Measurements from ENCODE around the gene ZDHHC20.

ZDHHC20 gene

DNA sequence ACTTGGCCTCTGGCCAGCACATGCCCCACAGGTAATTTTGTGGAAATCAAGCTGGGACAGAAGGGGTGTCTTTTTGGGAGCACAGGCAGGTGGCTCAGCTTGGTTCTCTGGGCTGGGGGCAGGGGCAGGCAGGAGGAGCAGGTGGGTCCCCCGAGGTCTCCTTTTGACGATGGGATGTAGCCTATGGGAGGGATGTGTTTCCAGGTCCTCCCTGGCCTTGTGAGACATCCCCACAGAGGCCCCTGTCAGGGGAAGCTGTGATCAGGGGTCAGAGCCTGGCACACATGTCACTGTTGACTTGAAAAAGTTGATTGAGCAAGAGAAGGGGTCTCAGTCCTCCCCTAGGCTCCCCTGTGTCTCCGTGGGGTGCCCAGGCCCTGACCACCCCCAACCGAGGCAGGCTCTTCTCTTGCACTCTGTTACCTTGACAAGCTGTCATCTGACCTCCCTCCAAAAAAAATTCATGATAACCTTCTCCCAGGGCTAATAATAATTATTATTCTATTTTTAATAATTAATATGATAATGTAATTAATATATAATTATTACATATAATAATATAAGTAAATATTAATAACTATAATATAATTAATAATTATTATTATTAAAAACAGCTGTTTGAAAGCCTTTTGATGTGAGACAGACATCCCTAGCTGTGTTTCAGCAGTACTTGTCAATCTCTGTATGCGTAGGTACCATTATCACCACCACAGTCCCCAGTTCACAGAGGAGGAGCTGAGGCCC, 116.2 kb downstream of the ZDHHC20 start:
- Histone ChIP-seq H3K27ac (ENCODE audit: low read depth, low read length, severe bottlenecking) (no peak overlapping the region), H3K36me3 (ENCODE audit: control insufficient read depth, insufficient read depth, low read length) (no peaks in the 10 kb centered on the region), H3K9me3 (ENCODE audit: control insufficient read depth, low read length) (no peaks in the 10 kb centered on the region), H3K4me1 (ENCODE audit: control insufficient read depth, insufficient read depth, low read length, poor library complexity, severe bottlenecking) (no peaks in the 10 kb centered on the region), H3K4me3 (ENCODE audit: extremely low read depth, insufficient read depth, low read length, poor library complexity, severe bottlenecking) (no peak overlapping the region)
- 80 to 83% methylated on average over 3 of the region's 5 CpGs for WGBS, 2 experiments (ENCODE audit: insufficient coverage in 2 of 2)

DNA sequence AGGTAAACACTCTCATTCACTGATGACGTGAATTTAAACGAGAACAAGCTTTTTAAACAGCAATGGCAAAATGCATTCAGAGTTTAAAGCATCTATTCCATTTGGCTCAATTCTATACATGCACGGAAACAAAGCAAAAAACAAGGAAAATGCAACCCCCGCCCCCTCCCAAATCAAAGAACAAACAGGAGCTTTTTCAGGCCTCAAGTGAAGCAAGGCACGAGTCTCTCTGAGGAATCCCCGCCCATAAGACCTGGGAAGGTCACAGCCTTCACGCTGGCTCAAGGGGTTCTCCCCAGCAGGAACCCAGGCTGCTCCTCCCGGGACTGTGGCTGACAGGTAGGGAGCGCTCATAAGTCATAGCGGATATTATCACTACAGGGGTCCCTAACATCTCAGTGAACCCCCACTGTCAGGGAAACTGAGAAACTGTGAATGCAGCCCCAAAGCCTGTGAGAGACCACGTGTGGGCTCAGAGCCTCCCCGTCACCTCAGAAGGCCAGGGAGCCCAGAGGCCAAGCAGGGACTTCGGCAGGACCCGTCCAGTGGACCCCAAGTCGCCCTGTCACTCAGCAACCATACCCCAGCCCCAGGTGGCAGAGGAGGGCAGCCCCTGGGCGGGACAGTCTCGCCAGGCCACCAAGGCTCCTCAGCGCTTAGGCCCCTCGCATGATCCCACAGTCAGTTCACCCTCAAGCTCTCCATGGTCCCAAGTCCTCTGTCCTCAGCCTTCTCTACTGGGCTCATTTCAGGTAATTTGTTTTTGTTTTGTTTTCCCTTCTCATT, 117.3 kb downstream of the ZDHHC20 start:
- Histone ChIP-seq H3K36me3 (ENCODE audit: control insufficient read depth, insufficient read depth, low read length) (no peaks in the 10 kb centered on the region), H3K4me1 (ENCODE audit: control insufficient read depth, insufficient read depth, low read length, poor library complexity, severe bottlenecking) (no peaks in the 10 kb centered on the region), H3K4me3 (ENCODE audit: extremely low read depth, insufficient read depth, low read length, poor library complexity, severe bottlenecking) (no peak overlapping the region), H3K9me3 (ENCODE audit: control insufficient read depth, low read length) (no peaks in the 10 kb centered on the region), H3K27ac (ENCODE audit: low read depth, low read length, severe bottlenecking) (no peak overlapping the region)
- WGBS, 2 experiments (ENCODE audit: insufficient coverage in 2 of 2) = 84% methylated on average over 16 of the region's 19 CpGs

DNA sequence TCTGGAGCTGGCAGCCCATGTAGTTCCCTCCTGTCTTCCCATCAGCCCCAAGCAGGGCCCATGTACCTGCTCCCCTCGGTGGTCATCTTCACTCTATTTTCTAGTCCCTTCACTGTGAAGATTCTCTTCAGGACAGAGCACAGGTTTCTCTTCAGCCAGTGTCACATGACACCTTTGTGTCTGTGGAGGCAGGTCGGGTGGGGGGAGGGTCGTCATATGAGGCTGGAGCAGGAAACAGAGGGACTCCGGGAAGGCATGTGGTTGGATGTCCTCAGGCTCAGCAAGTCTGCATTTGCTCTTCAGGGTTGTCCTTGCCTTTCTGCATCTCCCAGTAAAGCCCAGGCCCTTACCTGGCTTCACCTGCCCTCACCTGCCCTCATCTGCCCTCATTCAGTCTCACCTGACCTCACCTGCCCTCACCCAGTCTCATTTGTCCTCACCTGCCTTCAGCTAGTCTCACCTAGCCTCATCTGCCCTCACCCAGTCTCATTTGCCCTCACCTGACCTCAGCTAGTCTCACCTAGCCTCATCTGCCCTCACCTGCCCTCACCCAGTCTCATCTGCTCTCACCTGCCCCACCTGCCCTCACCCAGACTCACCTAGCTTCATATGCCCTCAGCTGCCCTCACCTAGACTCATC, 120.3 kb downstream of the ZDHHC20 start:
- Histone ChIP-seq H3K4me3 (ENCODE audit: extremely low read depth, insufficient read depth, low read length, poor library complexity, severe bottlenecking) (no peak overlapping the region), H3K9me3 (ENCODE audit: control insufficient read depth, low read length) (no peaks in the 10 kb centered on the region), H3K4me1 (ENCODE audit: control insufficient read depth, insufficient read depth, low read length, poor library complexity, severe bottlenecking) (no peaks in the 10 kb centered on the region), H3K27ac (ENCODE audit: low read depth, low read length, severe bottlenecking) (no peak overlapping the region), H3K36me3 (ENCODE audit: control insufficient read depth, insufficient read depth, low read length) (no peaks in the 10 kb centered on the region)
- 0 to 31% methylated on average over 1 to 4 of the region's 4 CpGs for WGBS, 2 experiments (ENCODE audit: insufficient coverage in 2 of 2)

DNA sequence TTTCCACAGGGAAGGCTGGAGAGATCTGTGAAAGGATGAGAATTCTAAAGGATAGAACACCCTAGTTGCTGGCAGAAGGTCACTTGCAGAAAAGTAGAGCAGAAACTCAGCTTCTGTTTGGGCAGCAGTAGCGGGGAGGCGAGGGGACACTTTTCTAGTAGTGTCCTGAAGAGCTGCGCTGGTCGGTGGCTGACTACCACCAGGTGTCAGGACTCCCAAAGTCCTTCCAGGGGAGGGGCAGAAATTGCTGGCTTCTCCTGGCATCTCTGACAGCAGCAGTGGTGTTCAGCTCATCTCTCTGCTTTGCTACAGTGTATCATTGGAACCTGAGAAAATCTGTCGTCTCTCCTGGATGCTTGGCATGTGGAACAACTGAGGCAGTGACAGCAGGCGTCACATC, 120.9 kb downstream of the ZDHHC20 start:
- Histone ChIP-seq H3K36me3 (ENCODE audit: control insufficient read depth, insufficient read depth, low read length) (no peaks in the 10 kb centered on the region), H3K4me3 (ENCODE audit: extremely low read depth, insufficient read depth, low read length, poor library complexity, severe bottlenecking) (no peak overlapping the region), H3K27ac (ENCODE audit: low read depth, low read length, severe bottlenecking) (no peak overlapping the region), H3K9me3 (ENCODE audit: control insufficient read depth, low read length) (no peaks in the 10 kb centered on the region), H3K4me1 (ENCODE audit: control insufficient read depth, insufficient read depth, low read length, poor library complexity, severe bottlenecking) (no peaks in the 10 kb centered on the region)
- 73 to 74% methylated on average over 6 of the region's 6 CpGs for WGBS, 2 experiments (ENCODE audit: insufficient coverage in 2 of 2)

DNA sequence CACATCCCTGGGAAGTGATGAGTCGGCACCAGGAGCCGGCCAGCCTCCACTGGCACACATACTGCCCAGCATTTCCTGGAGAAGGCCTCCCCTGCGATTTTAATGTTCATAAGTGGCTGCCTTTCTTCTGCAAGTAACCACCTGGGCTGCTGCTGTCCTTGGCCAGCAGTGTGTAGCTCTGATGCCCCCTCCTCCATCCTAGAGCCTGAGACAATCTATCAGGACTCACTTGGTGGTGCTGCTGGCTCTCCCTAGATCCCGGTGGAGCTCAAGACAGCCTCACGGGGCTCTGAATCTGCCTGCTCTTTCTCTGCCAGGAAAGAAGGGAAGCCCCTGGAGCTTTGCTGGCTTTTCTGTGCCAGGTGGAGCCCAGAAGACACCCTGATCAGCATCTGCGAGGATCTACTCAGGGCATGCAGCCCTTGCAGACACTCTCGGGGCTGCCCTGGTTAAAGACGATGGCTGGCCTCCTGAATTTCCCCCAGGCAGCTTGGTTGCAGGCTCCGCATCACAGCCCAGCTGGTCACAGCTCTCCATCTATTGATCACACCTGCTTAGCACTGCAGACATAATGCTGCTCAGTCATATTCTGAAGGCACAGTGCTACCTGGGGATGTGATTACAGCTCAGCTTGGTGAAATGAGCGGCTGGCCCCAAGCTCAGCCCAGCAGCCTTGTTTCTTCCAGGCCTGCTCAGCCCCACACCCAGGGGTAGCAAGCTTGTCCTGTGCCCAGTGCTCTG, 122.3 kb downstream of the ZDHHC20 start:
- 74 to 82% methylated on average over 9 to 10 of the region's 10 CpGs for WGBS, 2 experiments (ENCODE audit: insufficient coverage in 2 of 2)

DNA sequence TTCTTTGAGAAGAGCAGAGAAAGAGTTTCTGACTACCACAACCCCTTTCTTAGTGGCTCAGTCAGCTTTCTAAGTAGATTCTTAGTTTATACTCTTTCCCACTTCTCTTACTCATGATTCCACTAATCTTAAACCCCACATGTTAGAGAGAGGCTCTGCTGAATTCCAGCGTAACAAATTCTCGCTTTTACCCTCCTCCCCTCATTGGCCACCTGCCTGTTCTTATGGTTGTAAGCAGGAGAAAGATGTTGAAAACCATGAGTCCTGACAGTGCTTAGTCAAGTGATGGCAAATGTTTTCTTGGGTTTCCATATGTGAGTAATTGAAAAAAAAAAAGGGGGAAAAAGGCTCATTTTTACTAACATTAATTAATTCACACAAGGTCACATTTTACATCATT, 125.9 kb downstream of the ZDHHC20 start:
- no peak overlapping the region for H3K4me3 ChIP-seq (ENCODE audit: extremely low read depth, insufficient read depth, low read length, poor library complexity, severe bottlenecking)
- no peaks in the 10 kb centered on the region for H3K36me3 ChIP-seq (ENCODE audit: control insufficient read depth, insufficient read depth, low read length)
- H3K9me3 ChIP-seq (ENCODE audit: control insufficient read depth, low read length) = no peaks in the 10 kb centered on the region
- WGBS, 2 experiments (ENCODE audit: insufficient coverage in 2 of 2) = no CpG with 5 or more reads among the region's 2 CpGs
- H3K27ac ChIP-seq (ENCODE audit: low read depth, low read length, severe bottlenecking) = no peak overlapping the region
- no peaks in the 10 kb centered on the region for H3K4me1 ChIP-seq (ENCODE audit: control insufficient read depth, insufficient read depth, low read length, poor library complexity, severe bottlenecking)

More for the DNA sequence above, 122.3 kb downstream of the ZDHHC20 start:
- no peaks in the 10 kb centered on the region for H3K4me1 ChIP-seq (ENCODE audit: control insufficient read depth, insufficient read depth, low read length, poor library complexity, severe bottlenecking)
- H3K9me3 ChIP-seq (ENCODE audit: control insufficient read depth, low read length) = no peaks in the 10 kb centered on the region
- no peak overlapping the region for H3K27ac ChIP-seq (ENCODE audit: low read depth, low read length, severe bottlenecking)
- H3K4me3 ChIP-seq (ENCODE audit: extremely low read depth, insufficient read depth, low read length, poor library complexity, severe bottlenecking) = no peak overlapping the region
- no peaks in the 10 kb centered on the region for H3K36me3 ChIP-seq (ENCODE audit: control insufficient read depth, insufficient read depth, low read length)

DNA sequence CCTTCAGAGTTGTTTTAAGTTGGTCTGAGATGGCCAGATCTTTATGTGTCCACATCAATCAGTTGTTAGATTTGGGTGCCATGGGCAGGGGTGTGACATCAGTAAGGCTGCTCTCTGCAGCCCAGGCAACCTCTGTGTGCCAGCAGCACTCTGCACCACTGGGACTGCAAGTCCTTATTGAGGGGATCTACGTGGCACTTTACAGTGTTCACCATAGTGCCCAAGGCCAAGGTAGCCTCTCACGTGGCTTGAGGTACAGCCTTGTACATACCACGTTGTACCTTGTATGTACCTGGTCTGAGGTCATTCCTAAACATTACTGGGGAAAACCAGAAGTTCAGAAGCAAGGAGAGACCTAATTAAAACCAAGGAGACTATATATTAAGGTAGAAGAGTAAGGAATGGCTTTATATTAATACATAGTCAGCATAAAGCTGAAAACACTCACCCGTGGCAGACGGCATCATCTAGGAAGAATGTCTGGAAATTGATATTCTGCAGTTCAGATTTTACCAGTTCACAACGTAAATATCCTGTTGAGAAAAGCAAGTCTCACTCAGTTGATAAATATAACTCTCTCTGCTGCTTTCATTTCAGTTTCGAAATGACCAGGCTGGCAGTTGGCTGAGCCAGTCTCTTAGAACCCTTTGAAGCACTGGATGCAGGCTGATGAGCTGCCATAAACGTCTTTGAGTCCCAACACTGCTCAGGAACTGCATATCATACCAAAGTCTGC, 128.8 kb downstream of the ZDHHC20 start:
- Histone ChIP-seq H3K9me3 (ENCODE audit: control insufficient read depth, low read length) (no peaks in the 10 kb centered on the region), H3K4me3 (ENCODE audit: extremely low read depth, insufficient read depth, low read length, poor library complexity, severe bottlenecking) (no peak overlapping the region), H3K36me3 (ENCODE audit: control insufficient read depth, insufficient read depth, low read length) (no peaks in the 10 kb centered on the region), H3K4me1 (ENCODE audit: control insufficient read depth, insufficient read depth, low read length, poor library complexity, severe bottlenecking) (peaks cover 2% of the 10 kb centered on the region), H3K27ac (ENCODE audit: low read depth, low read length, severe bottlenecking) (no peak overlapping the region)
- 80 to 88% methylated on average over 8 of the region's 8 CpGs for WGBS, 2 experiments (ENCODE audit: insufficient coverage in 2 of 2)

DNA sequence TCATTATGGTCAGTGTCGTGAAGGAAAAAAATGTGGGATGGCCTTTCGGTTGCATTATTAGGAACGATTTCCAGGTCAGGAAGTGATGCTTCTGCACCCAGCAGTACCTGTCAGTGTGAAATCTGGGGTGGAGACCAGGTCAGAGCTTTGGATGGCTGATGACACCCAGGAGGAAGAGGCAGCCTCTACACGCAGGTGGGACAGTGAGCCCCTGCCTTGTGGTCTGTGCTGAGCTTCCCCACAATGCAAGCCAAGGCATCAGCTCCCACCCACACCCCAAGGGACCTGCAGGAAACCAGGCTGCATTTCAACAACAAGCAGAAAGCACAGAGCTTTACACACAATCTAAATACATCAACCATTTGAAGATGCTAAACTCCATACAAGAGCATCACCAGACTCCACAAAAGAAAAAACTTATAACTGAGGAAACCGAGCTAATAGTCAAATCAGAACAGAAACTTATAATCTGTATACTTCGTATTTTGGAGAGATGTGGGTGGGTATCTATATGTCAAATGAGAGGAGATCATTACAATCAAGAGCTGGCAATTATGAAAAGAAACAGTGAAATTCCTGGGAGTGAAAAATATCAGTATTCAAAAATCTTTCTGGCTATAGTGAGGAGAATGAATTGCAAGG, 130.1 kb downstream of the ZDHHC20 start:
- Histone ChIP-seq H3K4me3 (ENCODE audit: extremely low read depth, insufficient read depth, low read length, poor library complexity, severe bottlenecking) (no peak overlapping the region), H3K36me3 (ENCODE audit: control insufficient read depth, insufficient read depth, low read length) (no peaks in the 10 kb centered on the region), H3K9me3 (ENCODE audit: control insufficient read depth, low read length) (no peaks in the 10 kb centered on the region), H3K27ac (ENCODE audit: low read depth, low read length, severe bottlenecking) (no peak overlapping the region), H3K4me1 (ENCODE audit: control insufficient read depth, insufficient read depth, low read length, poor library complexity, severe bottlenecking) (peaks cover 2% of the 10 kb centered on the region)
- WGBS, 2 experiments (ENCODE audit: insufficient coverage in 2 of 2) = 78 to 91% methylated on average over 3 to 4 of the region's 6 CpGs

DNA sequence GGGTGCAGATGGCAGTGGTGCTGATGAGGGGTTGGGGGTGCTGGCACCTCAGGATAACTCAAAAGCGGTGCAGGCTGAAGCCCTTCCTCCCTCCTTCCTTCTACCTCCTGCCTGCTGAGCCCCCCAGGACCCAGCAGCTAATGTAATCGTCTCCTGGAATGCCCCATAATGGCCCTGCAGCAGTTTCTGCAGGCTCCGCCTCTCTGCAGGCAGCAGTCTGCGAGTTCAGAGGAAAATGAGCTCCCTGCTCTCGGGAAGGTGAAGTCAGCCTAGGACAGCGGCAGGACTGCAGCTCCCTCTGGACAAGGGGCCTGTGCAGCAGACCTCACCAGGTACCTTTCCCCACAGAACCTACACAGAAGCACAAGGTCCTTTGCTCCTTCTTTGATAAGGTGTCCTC, 130.9 kb downstream of the ZDHHC20 start:
- 22 to 28% methylated on average over 4 to 5 of the region's 6 CpGs for WGBS, 2 experiments (ENCODE audit: insufficient coverage in 2 of 2)
- Histone ChIP-seq H3K4me3 (ENCODE audit: extremely low read depth, insufficient read depth, low read length, poor library complexity, severe bottlenecking) (no peak overlapping the region), H3K9me3 (ENCODE audit: control insufficient read depth, low read length) (no peaks in the 10 kb centered on the region)

More for the DNA sequence above, 130.9 kb downstream of the ZDHHC20 start:
- Histone ChIP-seq H3K27ac (ENCODE audit: low read depth, low read length, severe bottlenecking) (no peak overlapping the region), H3K4me1 (ENCODE audit: control insufficient read depth, insufficient read depth, low read length, poor library complexity, severe bottlenecking) (peaks cover 2% of the 10 kb centered on the region), H3K36me3 (ENCODE audit: control insufficient read depth, insufficient read depth, low read length) (no peaks in the 10 kb centered on the region)

All from mesodermal cell (in vitro differentiated cells).